Epithelial cell of proximal tubule (primary cell): ENCODE measurements around the gene OR4Q2. TPM values are rescaled to one million over a fixed set of nuclear protein-coding genes. Genes with fewer than 3 reads are reported as not detected.
"Not testable (repeated sequence)": the region's sequence is repeated elsewhere in the genome, so short reads cannot be mapped to it uniquely, and the experiment has no call there.

Experiments used
- DNase-seq: peaks from one replicate; pipeline ENCODE4 v3.0.0-alpha.2; 2011; ENCODE audit warnings: low read depth
- H3K4me3 ChIP-seq: 2 replicates; pipeline ENCODE4 v1.5.1; 2011; ENCODE audit warnings: low read depth, mild to moderate bottlenecking, low read length
- CTCF ChIP-seq: conservative IDR thresholded peaks from 2 replicates; pipeline ENCODE4 v1.5.1; 2012; ENCODE audit warnings: low read depth, mild to moderate bottlenecking, low read length
- total RNA-seq: library from RNA; depleted of rRNA; stranded (reverse); fragments of >200 nt; gene quantifications from 2 replicates; pipeline ENCODE4 v1.2.3, GENCODE V29; 2015

OR4Q2 gene
- not detected in 2 replicates for total RNA-seq

- no peak for TF ChIP-seq CTCF
- no peak within 1 kb of the TSS for H3K4me3 ChIP-seq
- no peak for DNase-seq
Observed at GRCh38 chr14:20001863-20002262, at the start of gene OR4Q2. TSS of gene OR4Q2 (plus strand) at chr14:20002163.

GRCh38 chr14:19969735-19970134 is 32.2 kb upstream of the OR4Q2 start:
- DNase-seq, H3K4me3 ChIP-seq: not testable (repeated sequence)

GRCh38 chr14:19974844-19975243 is 27.1 kb upstream of the OR4Q2 start:
- no peak overlapping the region for H3K4me3 ChIP-seq
- TF ChIP-seq CTCF: no peak
- DNase-seq: no peak

GRCh38 chr14:19975291-19975690 is 26.7 kb upstream of the OR4Q2 start, which contains the start of gene OR4K15:
TSS of gene OR4K15 (plus strand) at chr14:19975591. CDS start at chr14:19975591, 0 bp downstream.
- no peak for DNase-seq
- no peak for TF ChIP-seq CTCF
- H3K4me3 ChIP-seq: no peak within 1 kb of the TSS

- H3K4me3 ChIP-seq: no peak overlapping the region
- no peak for DNase-seq
- TF ChIP-seq CTCF: no peak
Observed at GRCh38 chr14:19993438-19993837, 8.5 kb upstream of the OR4Q2 start.

- DNase-seq: no peak
- TF ChIP-seq CTCF: no peak
- H3K4me3 ChIP-seq: no peak overlapping the region
Observed at GRCh38 chr14:20002319-20002718, 356 bp downstream of the OR4Q2 start.

GRCh38 chr14:20008156-20008555 is 6.2 kb downstream of the OR4Q2 start:
- DNase-seq: no peak
- no peak for TF ChIP-seq CTCF
- H3K4me3 ChIP-seq: no peak overlapping the region

GRCh38 chr14:20019257-20019865 is 17.4 kb downstream of the OR4Q2 start, which contains the start of gene OR4K14:
TSS of gene OR4K14 (minus strand) at chr14:20019307. CDS start at chr14:20015193, 4,114 bp downstream.
- H3K4me3 ChIP-seq: no peak within 1 kb of the TSS
- TF ChIP-seq CTCF: no peak
- DNase-seq: no peak
